ENCODE results near the gene LCA5.
"Not testable (repeated sequence)": the region's sequence is repeated elsewhere in the genome, so short reads cannot be mapped to it uniquely, and the experiment has no call there.

The LCA5 gene

DNA sequence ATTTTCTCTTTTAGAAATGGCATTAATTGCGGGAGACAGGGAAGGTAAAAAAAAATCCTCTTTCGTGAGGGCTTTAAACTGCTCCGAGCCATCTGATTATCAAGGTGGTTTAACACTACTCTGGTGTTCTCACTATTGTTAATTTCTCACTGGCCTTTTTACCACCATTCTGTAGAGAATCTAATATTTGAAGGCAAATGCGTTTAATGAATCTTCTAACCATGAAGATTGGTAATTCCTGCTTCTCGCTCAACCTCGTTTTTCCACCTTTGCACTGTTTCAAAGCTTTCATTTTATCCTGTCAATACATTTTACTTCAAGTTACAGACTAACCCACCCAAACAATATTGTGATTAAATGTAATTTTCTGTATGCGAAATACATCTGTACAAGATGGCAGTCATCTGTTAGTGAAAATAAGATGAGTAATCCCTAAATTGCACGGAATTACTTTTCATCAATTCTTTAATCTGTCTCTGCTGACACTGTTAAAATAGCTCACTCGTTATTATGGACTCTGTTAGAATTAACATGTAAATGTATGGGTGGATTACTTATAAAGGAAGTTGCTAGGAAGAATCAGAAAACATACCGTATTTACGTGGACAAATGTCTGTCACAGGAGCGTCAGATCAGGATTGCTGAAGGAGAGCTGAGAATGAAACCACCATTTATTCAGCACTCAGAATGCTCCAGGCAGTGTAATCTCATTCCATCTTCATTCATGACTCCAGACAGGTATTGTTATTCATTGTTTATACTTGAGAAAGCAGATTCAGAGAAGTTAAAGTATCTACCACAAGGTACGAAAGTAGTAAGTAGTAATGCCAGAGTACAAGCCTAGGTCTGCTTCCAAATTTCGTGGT lies 1.1 kb upstream of the LCA5 start:
- no peak for DNase-seq (ENCODE audit: low read depth in 2 of 2)

DNA sequence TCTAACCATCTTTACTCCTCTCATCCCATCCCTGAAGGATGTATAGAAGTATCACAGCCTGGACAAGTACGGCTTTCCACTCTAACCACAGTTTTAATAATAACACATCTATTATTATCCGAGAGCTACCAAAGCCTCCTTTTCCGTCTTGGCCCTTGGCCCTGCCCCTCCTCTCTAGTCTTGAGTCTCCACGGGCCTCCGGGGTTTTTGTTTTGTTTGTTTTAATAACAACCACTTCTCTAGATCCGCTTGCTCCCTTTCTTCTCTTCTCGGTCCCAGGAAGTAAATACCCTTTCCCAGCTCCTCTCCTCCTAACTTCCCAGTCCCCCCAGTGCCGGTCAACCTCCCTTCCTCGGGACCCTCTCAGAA lies 661 bp downstream of the LCA5 start:
- DNase-seq (ENCODE audit: low read depth in 2 of 2): no peak

DNA sequence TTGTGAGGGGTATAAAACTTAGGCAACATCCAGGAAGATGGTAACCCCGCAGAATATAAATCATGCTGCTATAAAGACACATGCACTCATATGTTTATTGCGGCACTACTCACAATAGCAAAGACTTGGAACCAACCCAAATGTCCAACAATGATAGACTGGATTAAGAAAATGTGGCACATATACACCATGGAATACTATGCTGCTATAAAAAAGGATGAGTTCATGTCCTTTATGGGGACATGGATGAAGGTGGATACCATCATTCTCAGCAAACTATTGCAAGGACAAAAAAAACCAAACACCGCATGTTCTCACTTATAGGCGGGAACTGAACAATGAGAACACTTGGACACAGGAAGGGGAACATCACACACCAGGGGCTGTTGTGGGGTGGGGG lies 7.7 kb downstream of the LCA5 start:
- DNase-seq (ENCODE audit: low read depth in 2 of 2): not testable (repeated sequence)

DNA sequence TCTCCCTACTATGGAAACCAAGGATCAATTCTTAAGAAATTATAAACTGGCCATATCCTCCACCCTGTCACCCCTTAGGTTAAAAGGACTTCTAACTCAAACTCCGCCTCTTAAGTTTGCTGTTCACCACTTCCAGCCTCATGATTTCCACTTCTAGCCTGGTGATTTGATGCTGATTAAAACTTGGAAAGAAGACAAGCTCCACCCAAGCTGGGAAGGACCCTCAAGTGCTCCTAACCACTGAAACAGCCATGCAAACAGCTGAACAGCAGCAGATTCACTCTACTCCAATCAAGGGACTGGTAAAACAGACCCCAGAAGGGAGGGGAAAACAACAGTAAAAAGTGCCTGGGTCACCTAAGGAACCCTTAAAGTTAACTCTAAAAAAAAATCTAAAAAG lies 10.3 kb downstream of the LCA5 start:
- DNase-seq (ENCODE audit: low read depth in 2 of 2): no peak

DNA sequence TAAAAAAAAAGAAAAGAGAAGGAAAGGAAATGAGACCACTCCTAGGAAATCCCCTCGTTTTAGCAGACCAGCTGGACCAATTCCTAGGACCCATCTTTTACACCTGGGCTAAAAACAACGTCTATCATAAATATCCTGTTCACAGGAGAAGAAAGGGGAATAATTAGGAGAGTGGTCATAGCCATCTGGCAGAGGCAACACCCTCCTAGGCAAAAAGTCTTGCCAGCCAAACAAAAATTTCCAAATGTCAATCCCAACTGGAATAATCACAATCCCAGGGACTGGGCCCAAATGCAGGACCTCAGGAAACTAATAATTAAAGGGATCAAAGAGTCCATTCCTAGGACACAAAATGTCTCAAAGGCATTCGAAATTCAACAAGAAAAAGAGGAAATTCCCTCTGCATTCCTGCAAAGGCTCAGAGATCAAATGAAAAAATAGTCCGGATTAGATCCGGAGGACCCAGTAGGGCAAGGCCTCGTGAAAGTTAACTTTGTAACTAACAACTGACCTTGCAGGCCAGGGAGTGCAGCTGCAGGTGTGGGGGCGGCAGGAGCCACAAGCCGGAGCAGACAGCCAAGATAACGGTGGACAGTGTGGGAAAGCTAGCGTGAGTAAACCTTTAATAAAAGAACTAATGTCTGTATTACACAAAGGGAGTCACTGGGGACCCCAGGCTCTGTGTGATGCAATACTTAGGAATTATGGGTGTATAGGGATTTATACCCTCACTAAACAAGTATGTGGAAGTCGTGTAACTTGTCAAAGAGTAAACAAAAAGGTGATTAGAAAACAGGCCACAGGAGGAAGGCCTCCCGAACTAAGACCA lies 11.7 kb downstream of the LCA5 start:
- DNase-seq (ENCODE audit: low read depth in 2 of 2): no peak

DNA sequence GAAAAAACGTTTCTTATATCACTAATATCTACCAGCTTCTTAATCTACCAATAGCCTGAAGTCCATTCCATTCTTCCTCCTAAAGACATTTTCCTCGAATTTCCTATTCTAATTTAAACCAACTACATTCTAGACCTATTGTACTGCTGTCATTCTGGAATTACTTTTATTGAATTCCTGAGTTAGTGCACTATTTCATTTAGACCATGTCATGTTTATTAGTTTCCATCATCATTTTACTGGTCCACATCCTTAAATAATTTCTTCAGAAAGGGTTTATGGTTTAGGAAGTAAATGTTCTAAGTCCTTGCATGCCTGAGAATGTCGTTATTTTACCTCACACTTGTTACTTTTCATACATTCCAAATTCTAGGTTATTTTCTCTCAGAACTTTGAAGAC lies 13.2 kb downstream of the LCA5 start:
- DNase-seq (ENCODE audit: low read depth in 2 of 2): no peak

DNA sequence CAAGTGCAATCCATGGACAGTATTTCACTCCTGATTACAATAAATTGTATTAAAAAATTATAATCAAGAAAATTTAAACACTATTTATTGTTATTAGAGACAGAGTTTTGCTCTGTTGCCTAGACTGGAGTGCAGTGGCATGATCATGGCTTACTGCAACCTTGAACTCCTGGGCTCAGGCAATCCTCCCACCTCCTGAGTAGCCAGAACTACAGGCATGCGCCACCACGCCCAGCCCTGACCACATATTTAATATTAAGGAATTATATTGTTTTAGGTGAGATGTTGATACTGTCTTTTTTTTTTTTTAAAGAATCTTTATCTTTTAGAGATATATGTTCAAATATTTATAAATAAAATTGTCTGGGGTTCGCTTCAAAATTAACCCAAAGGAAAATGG lies 14.6 kb downstream of the LCA5 start:
- DNase-seq (ENCODE audit: low read depth in 2 of 2): no peak

DNA sequence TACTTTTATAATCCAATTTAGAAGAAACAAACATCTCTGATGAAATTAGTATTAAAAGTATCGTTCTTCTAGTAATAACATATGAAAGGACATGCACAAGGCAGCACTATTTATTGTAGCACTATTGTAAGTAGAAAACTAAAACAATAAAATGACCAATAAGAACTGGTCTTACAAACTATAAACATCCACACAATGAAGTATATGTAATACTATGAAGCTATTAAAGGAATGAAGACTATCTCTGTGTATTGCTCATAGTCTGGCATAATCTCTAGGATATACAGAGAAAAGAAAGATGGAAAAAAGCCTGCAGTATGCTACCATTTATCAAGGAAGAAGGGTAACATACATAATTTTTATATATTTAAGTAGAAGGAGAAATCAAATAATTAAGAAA lies 16.7 kb downstream of the LCA5 start:
- DNase-seq (ENCODE audit: low read depth in 2 of 2): no peak

DNA sequence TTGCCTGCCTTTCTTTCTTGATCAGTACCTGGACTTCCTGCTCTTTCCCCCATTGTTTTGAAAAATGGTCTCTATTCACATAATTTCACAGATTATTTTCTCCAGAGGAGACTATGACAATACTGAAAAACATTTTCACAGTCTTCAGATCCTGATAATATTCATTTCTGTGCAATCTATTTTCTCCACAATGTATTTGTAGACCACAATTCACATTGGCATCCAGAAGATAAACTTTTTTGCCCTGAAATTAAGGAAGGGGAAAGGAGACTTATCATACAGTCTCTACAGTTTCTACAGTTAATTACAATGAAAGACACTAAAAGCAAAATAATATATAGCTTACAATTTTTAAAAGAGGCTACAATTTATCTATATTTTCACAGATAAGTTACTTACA lies 18.4 kb downstream of the LCA5 start:
- no peak for DNase-seq (ENCODE audit: low read depth in 2 of 2)

DNA sequence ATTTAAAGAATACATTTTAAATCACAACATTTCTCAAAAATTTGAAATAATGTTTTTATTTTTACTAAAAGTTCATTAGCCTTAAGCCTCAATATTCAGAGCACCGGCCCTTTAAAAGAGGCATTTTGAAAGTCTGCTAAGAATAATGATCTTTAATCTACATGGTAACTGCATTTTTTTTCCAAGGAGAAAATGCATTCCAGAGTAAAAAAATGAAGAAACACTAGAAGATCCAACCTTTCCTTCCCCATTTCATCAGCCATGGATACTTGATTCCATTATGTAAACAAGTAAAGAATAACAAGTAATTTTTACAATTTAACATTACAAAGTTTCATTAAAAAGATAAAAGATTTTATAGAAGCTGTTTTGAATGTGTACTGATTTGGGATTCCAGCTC lies 21.8 kb downstream of the LCA5 start:
- DNase-seq (ENCODE audit: low read depth in 2 of 2): no peak

DNA sequence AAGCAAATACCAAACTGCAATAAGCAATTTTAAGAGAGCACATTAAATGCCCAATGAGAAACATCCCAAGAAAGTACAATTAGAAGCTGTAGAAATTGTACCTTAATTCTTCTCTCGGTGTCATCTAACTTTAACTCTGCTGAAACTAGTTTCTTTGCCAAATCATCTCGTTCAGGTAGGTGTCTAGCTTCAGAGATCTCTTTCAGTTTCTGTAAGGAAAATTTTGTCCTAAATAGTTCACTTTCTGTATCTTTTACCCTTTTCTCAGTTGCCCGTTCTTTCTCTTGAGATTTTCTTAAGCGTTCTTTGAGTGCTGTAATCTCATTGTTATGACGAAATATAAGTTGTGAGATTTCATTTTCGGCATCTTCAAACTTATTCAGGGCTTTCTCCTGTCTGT lies 24.1 kb downstream of the LCA5 start:
- no peak for DNase-seq (ENCODE audit: low read depth in 2 of 2)

DNA sequence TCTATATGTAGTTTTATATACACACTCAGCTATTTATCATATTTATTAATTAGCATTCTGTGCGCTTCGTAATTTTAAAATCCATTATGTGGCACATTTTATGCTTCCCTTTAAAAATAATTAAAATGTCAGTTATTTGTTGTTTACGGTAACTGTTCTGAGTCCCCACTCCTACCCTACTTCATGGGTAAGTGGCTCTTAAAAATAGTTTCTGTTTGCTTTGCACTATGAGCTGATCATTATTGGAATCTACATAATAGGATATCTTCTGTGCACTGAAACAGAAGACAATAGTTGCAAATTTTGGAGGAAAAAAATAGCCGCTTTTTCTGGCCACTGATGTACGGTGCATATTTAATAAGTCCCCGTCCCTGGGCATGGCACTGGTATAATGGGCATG lies 25.2 kb downstream of the LCA5 start:
- DNase-seq (ENCODE audit: low read depth in 2 of 2): no peak

DNA sequence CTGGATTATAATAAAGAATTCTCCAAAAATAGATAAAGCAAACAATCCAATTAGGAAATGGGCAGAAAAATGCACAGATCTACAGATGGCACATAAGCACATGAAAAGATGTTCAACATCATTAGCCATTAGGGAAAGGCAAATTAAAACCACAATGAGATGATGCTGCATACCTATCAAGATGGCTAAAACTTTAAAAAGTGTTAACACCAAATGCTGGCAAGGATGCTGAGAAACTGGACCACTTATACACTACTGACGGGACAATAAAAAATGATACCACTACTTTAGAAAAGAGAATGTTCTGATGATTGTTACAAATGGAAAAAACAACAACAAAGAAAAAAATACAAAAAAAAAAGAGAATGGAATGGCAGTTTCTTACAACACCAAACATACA lies 26.5 kb downstream of the LCA5 start:
- DNase-seq (ENCODE audit: low read depth in 2 of 2): no peak

DNA sequence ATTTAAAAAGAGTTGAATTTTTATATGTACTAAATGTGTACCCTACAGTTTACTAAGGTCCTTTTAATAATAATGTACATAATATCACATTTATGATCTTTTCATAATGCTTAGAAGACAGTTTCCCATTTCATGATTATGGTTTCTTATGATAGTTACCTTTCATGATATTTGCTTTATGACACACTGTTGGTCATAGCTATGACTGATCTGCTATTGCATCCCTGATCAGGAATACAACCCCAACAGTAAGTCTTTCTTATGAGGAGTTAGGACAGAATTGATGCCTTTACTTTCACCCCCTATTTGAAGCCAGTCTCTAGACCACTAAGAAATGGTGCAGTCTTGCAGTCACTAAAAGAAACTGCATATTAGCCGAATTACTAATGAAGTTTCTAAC lies 31.0 kb downstream of the LCA5 start:
- DNase-seq (ENCODE audit: low read depth in 2 of 2): no peak

DNA sequence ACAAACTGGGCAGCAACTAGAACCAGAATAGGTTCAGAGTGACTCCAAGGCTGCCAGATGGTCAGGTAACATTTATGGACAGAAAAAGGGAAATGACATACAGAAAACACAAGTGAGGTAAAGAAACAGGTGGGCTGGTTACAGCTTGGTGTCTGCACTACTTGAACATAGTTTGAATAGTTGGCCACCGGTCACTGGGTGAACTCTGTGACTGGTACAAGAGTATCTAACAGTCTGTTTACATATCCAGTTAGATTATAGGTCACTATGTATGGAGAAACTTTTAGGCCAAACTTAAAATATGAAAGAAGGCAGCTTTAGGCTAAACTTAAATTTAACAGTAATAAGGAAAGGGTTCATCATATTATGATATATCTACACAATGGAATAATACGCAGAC lies 32.9 kb downstream of the LCA5 start:
- no peak for DNase-seq (ENCODE audit: low read depth in 2 of 2)

DNA sequence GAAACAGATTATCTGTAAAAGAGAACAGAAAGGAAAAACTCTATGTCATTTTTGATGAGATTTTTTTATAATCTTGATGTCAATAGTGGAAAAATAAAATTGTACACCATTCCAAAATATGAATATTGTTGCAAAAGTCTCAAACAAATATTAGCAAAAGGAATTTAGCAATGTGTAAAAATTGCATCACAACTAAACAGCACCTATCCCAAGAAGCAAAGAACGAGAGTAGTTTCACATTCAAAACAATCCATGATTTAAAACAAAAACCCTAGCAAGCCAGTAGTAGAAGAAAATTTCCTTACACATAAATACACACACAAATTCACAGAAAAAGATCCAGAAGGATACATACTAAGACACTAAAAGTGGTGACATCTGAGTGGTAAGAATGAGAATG lies 38.4 kb downstream of the LCA5 start:
- DNase-seq (ENCODE audit: low read depth in 2 of 2): no peak

DNA sequence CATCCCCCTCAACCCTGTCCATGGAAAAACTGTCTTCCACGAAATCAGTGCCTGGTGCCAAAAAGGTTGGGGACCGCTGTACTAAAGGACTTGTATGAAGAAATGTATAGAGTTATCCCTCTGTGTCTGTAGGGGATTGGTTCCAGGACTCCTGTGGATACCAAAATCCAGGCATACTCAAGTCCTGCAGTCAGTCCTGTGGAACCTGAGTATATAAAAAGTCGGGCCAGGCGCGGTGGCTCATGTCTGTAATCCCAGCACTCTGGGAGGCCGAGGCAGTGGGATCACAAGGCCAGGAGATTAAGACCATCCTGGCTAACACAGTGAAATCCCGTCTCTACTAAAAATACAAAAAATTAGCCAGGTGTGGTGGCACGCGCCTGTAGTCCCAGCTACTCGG lies 42.0 kb downstream of the LCA5 start:
- no peak for DNase-seq (ENCODE audit: low read depth in 2 of 2)

DNA sequence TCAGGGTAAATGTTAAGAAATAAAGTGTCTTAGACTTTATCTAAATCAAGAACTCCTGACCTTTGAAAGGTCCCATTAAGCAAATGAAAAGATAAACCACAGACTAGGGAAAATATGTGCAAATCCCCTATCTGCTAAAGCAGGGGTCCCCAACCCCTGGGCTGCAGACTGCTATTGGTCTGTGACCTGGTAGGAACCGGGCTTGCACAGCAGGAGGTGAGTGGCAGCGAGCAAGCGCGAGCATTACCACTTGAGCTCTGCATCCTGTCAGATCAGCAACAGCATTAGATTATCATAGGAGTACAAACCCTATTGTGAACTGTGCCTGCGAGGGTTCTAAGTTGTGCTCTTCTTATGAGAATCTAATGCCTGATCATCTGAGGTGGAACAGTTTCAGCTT lies 42.4 kb downstream of the LCA5 start:
- no peak for DNase-seq (ENCODE audit: low read depth in 2 of 2)

DNA sequence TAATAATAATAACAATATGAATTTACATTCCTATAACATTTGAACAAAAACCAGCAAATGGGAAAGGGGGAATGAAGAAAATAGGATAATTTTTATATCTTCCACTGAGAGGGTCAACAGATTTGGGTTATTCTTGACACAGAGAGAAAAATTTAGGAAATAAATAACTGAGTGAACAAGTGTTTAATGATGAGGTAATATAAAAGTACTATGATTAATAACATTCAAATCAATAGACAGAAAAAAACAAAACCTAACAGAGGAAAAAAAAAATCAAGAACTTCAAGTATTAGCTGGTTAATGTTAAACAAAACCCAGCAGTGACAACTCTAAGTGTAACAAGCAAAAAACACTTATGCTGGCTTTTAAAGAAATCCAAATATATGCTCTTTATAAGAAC lies 66.5 kb downstream of the LCA5 start:
- no peak for DNase-seq (ENCODE audit: low read depth in 2 of 2)

DNA sequence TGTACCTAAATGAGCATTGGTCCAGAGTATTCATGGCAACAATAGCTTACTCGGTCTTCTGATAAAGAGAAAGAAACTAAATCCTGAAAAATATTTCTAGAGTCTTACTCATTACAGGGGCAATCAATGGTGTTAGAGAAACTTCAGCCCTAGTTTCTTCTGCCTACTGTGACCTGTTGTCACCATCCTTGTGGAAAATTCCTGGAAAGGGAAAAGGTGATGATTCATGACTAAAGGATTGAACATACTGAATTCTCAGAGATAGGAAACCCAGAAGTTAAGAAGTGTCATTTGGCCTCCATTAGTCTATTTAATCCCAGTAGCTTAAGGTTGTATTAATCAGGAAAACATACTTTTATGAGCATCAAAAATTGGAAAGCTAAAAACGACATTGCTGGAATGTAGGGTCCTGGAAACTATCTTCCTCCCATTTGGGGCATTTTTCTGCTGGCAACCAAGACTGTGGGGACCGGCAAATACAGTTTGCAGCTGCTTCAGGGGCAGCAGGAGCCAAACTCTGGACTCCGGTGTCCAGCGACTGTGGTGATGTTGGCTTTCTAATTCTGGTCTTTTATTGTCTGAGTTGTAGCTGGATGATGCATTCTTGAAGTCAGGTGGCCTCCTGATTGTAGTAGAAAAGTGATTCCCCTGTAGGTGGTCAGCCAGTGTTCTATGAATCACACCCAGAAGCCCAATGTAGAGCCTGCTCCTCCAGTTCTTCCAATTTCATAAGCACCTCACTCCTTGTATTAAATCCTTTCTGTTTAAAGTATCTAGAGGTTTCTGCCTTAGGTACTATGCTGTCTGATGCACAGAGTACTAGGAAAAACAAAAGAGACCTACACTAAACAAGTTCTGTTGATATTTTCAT lies 67.6 kb downstream of the LCA5 start:
- no peak for DNase-seq (ENCODE audit: low read depth in 2 of 2)

DNA sequence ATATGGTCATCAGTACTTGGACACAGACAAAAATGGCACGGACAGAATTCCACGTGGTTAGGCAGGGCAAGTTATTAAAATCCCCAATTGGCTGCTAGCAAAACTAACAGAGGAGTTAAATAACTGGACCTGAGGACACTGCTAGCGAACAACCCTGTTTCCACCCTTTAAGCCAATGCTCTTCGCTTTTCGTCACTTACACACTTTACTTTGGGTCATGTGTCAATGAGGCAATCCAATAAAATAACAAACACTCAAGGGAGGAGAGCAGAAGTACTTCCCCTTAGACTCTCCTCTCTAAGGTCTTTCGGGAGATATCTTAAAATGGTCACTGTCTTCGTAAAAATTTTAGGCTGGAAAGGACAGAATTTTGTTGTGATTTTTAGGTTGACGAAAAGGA lies 68.6 kb downstream of the LCA5 start:
- DNase-seq (ENCODE audit: low read depth in 2 of 2): no peak

DNA sequence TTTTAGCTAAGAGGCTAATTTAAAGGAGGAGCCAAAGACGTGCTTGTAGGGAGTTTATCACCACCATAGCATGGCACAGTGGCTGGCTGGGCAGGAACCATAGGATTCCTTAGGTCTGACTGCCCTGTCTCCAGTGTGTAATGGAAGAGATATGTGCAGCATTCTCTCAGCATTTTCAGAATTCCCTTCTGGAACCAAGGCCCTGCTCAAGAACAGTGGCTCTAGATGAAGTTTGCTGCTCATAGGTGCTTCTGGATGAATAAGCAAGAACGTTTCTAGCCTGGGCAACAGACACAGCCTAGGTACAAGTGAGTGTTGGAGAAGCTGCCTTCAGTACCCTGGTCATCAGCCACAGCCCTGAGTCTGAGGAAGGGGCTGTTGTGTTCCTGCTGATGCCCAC lies 69.1 kb downstream of the LCA5 start:
- DNase-seq (ENCODE audit: low read depth in 2 of 2): no peak
